Fibroblast of skin of left quadriceps (primary cell): ENCODE measurements around the gene TMEM88.
A peak's percentile ranks its signal among the peaks of the same experiment; 100 is the strongest.
"Not testable (repeated sequence)": the region's sequence is repeated elsewhere in the genome, so short reads cannot be mapped to it uniquely, and the experiment has no call there.

Experiments
- DNase-seq, 2 experiments: peaks; one replicate each; pipeline ENCODE4 v3.0.0-alpha.2; 2013; ENCODE audit warnings: low read depth in 2 of 2

Gene TMEM88

GRCh38 chr17:7856011-7856810, 1.3 kb downstream of the TMEM88 start:
- DNase-seq = no peak

- peak; percentile 99 for DNase-seq
Measured at GRCh38 chr17:7856811-7857712, 2.2 kb downstream of the TMEM88 start, which contains the start of gene NAA38. TSS of gene NAA38 (minus strand) at chr17:7857559. CDS start at chr17:7857463, 96 bp downstream.

DNA sequence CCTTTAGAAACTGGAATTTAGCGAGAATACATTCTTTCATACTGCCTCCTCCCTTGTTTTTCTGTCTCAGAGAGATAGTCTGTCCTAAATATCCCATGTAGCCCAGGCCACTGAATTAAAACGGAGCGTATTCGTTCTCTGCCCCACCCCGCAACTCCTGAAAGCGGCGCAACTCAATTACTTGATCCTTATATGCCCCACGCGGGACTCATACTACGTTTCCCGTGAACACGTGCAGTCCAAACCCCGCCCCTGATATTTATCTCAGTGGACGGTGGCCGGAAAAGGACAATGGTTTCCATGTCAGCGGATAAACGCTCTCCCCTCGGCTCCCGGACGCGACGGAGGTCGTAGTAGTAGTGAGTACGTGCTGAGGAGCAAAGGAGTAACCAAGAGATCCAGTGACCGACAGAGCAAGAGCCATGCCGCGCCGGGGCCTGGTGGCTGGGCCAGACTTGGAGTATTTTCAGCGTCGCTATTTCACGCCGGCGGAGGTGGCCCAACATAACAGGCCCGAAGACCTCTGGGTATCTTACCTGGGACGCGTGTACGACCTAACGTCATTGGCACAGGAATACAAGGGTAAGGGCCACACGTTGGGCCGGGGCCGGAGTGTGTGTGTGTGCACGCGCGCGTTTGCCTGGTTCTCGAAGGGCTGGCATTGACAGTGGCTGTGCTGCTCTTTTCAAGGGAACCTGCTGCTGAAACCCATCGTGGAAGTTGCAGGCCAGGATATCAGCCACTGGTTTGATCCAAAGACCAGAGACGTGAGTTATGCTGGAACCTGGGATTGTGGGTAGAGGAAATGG, 3.1 kb downstream of the TMEM88 start, which contains the start of gene CYB5D1:
Gene CYB5D1 (plus strand): TSS at position 291 of the 809 bp plus-strand sequence. CDS start 132 bp downstream, at position 423.
- peak; percentile 86 to 88 for DNase-seq

GRCh38 chr17:7858522-7858810, 3.6 kb downstream of the TMEM88 start:
- no peak for DNase-seq

DNA sequence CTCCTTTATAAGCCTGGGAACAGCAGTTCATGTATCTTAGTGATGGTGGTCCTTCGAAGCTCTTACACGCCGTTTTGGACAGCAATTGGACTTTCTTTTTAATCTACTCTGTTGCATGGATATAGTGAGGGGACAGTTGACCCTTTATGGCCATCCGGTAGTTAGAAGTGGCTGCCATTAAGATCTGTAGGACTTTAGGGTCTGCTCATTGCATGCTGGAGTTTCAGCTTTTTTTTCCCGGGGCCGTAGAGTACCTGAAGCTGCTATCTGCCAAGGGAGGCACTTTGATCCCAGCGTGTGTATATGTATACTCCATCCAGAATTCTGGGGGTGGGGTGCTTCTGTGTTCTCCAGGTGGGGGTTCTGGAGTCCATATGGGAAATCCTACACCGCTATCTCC, 4.2 kb downstream of the TMEM88 start:
- no peak for DNase-seq

DNA sequence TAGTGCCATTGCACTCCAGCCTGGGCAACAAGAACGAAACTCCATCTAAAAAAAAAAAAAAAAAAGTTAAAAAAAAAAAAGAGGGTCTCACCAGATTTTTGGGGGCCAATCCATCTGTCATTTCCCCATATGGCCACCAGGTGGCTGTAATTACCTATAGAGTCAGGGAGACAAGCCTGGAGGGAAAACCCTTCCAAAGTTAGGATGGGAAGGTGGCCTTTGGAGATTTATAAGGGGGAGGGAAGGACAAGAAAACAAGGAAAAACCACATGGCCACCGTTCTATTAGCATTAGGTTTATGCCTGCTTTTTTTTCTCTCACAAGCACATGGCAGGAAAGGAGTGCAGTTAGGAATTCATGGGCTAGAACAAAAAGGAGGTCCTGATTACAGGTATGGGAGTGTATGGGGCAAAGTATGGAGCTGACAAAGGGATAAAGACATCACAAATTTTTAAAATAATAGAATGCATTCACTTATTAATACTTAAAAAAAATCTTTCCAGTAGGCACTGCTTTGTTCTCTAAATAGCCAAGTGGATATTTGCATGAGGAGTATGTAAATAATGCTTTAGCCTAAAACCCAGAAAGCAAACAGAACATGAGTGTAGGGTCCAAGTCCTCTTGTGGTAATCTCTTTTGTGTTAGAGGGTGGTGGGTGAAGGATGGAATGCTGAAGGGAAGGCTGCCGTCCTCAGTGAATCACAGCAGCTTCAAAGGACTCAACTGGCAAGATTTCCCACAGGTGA, 8.0 kb downstream of the TMEM88 start:
- DNase-seq = no peak

- DNase-seq = not testable (repeated sequence)
Measured at GRCh38 chr17:7864384-7864783, 9.5 kb downstream of the TMEM88 start.

- no peak for DNase-seq
Measured at GRCh38 chr17:7864995-7865650, 10.3 kb downstream of the TMEM88 start.

DNA sequence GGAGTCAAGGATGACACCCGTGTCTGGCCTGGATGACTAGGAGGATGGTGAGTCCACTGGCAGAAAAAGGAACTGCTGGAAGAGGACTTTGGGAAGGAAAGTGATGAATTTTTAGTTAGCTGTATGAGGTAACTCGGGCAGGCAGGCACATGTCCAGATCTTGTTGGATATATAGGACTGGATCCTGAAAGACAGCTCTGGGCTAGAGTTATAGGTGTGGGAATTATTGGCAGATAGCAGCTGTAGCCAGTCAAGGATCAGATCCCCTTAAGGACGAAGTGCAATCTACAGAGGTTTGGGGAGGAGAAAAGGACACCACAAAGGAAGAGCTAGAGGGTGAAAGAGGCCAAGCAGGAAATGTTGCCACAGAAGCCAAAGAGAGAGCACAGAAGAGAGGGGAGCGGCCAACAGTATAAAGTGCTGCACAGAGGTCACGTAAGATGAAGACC, 13.0 kb downstream of the TMEM88 start:
- DNase-seq = no peak

GRCh38 chr17:7873051-7873450, 18.2 kb downstream of the TMEM88 start:
- DNase-seq = no peak

GRCh38 chr17:7875804-7876370, 21.0 kb downstream of the TMEM88 start:
- no peak for DNase-seq

DNA sequence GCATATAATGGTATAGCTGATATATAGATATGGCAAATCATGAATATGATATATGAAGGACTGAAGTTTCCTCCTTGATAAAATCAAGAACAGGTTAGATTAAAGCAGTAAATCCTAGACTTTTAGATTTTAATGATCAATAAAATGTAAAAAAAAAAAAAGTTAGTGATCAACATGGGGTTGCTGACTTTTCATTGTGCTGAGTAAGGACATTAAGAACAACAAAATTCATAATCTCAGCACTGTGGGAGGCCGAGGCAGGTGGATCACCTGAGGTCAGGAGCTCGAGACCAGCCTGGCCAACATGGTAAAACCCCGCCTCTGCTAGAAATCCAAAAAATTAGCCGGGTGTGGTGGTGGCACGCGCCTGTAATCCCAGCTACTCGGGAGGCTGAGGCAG, 23.4 kb downstream of the TMEM88 start:
- no peak for DNase-seq

DNA sequence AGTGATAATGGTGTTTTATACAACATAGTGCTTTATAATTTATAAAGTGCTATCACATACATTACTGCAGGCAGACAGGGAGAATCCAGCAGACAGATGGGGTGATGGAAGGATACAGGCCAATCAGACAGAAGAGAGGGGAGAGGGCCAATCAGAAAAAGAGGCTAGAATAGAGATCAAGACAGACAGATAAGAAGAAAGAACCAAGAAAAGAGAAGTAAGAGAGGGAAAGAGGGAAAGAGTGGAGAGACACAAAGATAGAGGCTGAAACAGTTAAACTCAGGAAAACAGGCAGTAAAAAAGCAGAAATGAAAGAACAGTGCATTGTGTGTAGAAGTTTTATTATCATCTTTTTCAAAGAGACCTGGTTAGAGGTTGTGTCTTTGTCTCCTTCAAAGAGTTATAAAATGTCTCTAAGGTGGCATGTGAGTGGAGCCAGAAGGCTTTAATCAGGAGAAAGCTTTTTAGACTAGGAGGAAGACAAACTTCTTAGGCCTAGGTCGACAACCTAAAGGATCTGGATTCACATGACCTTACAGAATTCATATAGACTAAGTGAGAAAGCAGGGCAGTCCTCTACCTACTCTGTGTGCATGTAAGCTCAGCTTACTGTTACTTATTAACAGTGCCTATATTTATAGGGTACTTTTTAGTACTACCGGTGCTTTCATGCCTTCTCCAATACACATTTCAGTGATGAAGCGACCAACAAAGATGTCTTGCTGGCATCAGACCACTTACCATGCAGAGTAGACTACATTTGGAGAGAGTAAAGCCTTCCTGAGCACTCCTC, 25.4 kb downstream of the TMEM88 start:
- DNase-seq = no peak

- DNase-seq = no peak
Measured at GRCh38 chr17:7881276-7882054, 26.6 kb downstream of the TMEM88 start.

DNA sequence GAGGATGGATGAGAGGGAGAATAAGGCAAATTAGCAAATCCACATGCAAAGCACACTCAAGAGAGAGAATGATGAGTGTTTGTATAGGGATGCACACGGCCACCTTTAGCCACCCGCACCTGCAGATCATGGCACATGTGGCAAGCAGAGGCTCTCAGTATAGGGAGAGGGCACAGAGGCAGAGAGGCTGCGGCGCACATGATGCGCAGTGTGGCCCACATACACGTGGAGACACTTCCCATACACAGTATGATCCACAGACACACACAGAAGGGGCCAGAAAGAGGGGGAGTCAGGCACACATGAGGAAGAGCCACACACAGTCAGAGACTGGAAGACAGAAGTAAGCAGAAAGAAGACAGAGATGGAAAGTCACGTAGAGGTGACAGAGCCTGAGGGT, 27.2 kb downstream of the TMEM88 start:
- no peak for DNase-seq

DNA sequence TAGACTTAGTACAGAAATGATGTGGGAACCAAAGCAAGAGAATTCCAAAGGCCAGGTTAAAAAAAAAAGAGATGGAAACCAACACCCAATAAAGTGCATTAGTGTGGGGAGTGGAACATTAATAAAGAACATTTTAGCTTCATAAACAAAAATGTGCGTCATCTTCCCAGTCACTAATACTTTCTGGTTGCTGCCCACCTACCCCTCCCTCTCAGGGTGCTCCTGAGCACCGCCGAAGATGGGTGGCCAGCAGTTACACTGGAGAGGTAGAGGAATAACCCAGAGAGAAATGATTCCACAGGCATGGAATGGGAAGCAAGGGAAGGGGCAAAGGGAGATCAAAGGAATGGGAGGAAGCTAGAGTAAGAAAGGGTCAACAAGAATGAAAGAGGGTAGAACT, 27.8 kb downstream of the TMEM88 start:
- no peak for DNase-seq

GRCh38 chr17:7883781-7884386, 29.0 kb downstream of the TMEM88 start:
- peak in 1 of 2 experiments; percentile 33 for DNase-seq
